Liver (tissue), 9 donors: ENCODE results near the gene CES4A. TPM values are rescaled to one million over a fixed set of nuclear protein-coding genes. Genes with fewer than 3 reads are reported as not detected.

ENCODE experiments used
- DNase-seq: peaks from one replicate; pipeline ENCODE4 v3.0.0-alpha.2; 2017; ENCODE audit warnings: low spot score
- H3K27ac ChIP-seq, 2 donors: one replicate each; pipeline ENCODE4 v1.7.0; 2013; ENCODE audit warnings: inconsistent platforms in 2 of 2, low read length in 2 of 2, control low read depth in 1 of 2, low read depth in 1 of 2, mild to moderate bottlenecking in 1 of 2
- H3K27me3 ChIP-seq, 4 donors: one replicate each; pipeline versions ENCODE4 v1.6.1 to v1.7.0; 2013; ENCODE audit warnings: low read length in 3 of 4, inconsistent platforms in 1 of 4, mild to moderate bottlenecking in 1 of 4, moderate library complexity in 1 of 4; ENCODE audit not compliant: control insufficient read depth in 4 of 4, insufficient read depth in 4 of 4
- H3K36me3 ChIP-seq, 4 donors: one replicate each; pipeline versions ENCODE4 v1.6.1 to v1.7.0; 2013; ENCODE audit warnings: low read length in 3 of 4, mild to moderate bottlenecking in 3 of 4, low read depth in 1 of 4, moderate library complexity in 1 of 4; ENCODE audit not compliant: control insufficient read depth in 4 of 4, insufficient read depth in 3 of 4
- H3K4me1 ChIP-seq, 4 donors: one replicate each; pipeline versions ENCODE4 v1.6.1 to v1.7.0; 2013; ENCODE audit warnings: low read length in 3 of 4, mild to moderate bottlenecking in 3 of 4, moderate library complexity in 1 of 4; ENCODE audit not compliant: control insufficient read depth in 4 of 4, insufficient read depth in 4 of 4
- H3K4me3 ChIP-seq, 3 donors: one replicate each; pipeline versions ENCODE4 v1.6.1 to v1.7.0; 2013; ENCODE audit warnings: low read length in 3 of 3, control low read depth in 1 of 3, low read depth in 1 of 3, mild to moderate bottlenecking in 1 of 3
- H3K9ac ChIP-seq, 2 donors: one replicate each; pipeline ENCODE4 v1.7.0; 2013; ENCODE audit warnings: low read length in 2 of 2, mild to moderate bottlenecking in 2 of 2, moderate library complexity in 2 of 2, control low read depth in 1 of 2, low read depth in 1 of 2
- H3K9me3 ChIP-seq, 4 donors: one replicate each; pipeline versions ENCODE4 v1.6.1 to v1.7.0; 2013; ENCODE audit warnings: low read length in 3 of 4; ENCODE audit not compliant: control insufficient read depth in 4 of 4
- EGR1 ChIP-seq, 2 donors: IDR thresholded peaks; 2 replicates each; pipeline ENCODE4 v1.6.1; 2016 to 2018; ENCODE audit warnings: antibody characterized with exemption in 2 of 2, low read depth in 2 of 2
- FOXA1 ChIP-seq: IDR thresholded peaks from 2 replicates; pipeline ENCODE4 v1.6.1; 2016; ENCODE audit warnings: antibody characterized with exemption
- FOXA2 ChIP-seq: IDR thresholded peaks from 2 replicates; pipeline ENCODE4 v1.6.1; 2016; ENCODE audit warnings: antibody characterized with exemption
- GABPA ChIP-seq, 2 donors: IDR thresholded peaks in 1 of 2; conservative IDR thresholded peaks in 1 of 2; 2 replicates each; pipeline ENCODE4 v1.6.1; 2016; ENCODE audit warnings: antibody characterized with exemption in 2 of 2, mild to moderate bottlenecking in 1 of 2, moderate library complexity in 1 of 2
- HNF4A ChIP-seq, 2 donors: conservative IDR thresholded peaks; 2 replicates each; pipeline ENCODE4 v1.6.1; 2016; ENCODE audit warnings: antibody characterized with exemption in 2 of 2, mild to moderate bottlenecking in 2 of 2
- HNF4G ChIP-seq: IDR thresholded peaks from 2 replicates; pipeline ENCODE4 v1.6.1; 2016; ENCODE audit warnings: antibody characterized with exemption
- JUND ChIP-seq, 2 donors: IDR thresholded peaks; 2 replicates each; pipeline ENCODE4 v1.6.1; 2016; ENCODE audit warnings: antibody characterized with exemption in 2 of 2
- MAX ChIP-seq: IDR thresholded peaks from 2 replicates; pipeline ENCODE4 v1.6.1; 2016; ENCODE audit warnings: antibody characterized with exemption
- NR2F2 ChIP-seq: IDR thresholded peaks from 2 replicates; pipeline ENCODE4 v1.6.1; 2016; ENCODE audit warnings: antibody characterized with exemption
- RAD21 ChIP-seq, 2 donors: IDR thresholded peaks; 2 replicates each; pipeline ENCODE4 v1.6.1; 2016; ENCODE audit warnings: antibody characterized with exemption in 2 of 2, mild to moderate bottlenecking in 2 of 2
- REST ChIP-seq: IDR thresholded peaks from 2 replicates; pipeline ENCODE4 v1.6.1; 2016; ENCODE audit warnings: antibody characterized with exemption, mild to moderate bottlenecking
- RXRA ChIP-seq, 2 donors: IDR thresholded peaks; 2 replicates each; pipeline ENCODE4 v1.6.1; 2017 to 2018; ENCODE audit warnings: antibody characterized with exemption in 2 of 2, mild to moderate bottlenecking in 1 of 2
- SP1 ChIP-seq: IDR thresholded peaks from 2 replicates; pipeline ENCODE4 v1.6.1; 2018; ENCODE audit warnings: antibody characterized with exemption, mild to moderate bottlenecking
- TAF1 ChIP-seq: conservative IDR thresholded peaks from 2 replicates; pipeline ENCODE4 v1.6.1; 2016; ENCODE audit warnings: antibody characterized with exemption, mild to moderate bottlenecking
- YY1 ChIP-seq: IDR thresholded peaks from 2 replicates; pipeline ENCODE4 v1.6.1; 2016; ENCODE audit warnings: antibody characterized with exemption, mild to moderate bottlenecking
- WGBS: extraction: QIAGEN DNeasy Blood & Tissue Kit; methylation state at CpG from one replicate; pipeline ENCODE4 v1.1.7; 2013; 5-methylcytosine and 5-hydroxymethylcytosine counted together
- polyA plus RNA-seq, 2 donors: library from polyadenylated mRNA; stranded (reverse) in 1 of 2; unstranded in 1 of 2; fragments of 200-250 nt in 1 of 2; fragments of >200 nt in 1 of 2; fragmentation: Nextera tagmentation in 1 of 2; extraction: Ambion mirVana in 1 of 2; gene quantifications; one replicate each; pipeline versions ENCODE4 v1.2.1 to v1.2.3, GENCODE V29; 2013 to 2015
- total RNA-seq, 2 donors: library from RNA; depleted of rRNA; stranded (reverse); fragments of >200 nt; gene quantifications; one replicate each; pipeline ENCODE4 v1.2.3, GENCODE V29; 2014
- TF ChIP-seq, protein P1 (sequence below): IDR thresholded peaks from 2 replicates; pipeline ENCODE4 v1.6.1; 2016; ENCODE audit warnings: antibody characterized with exemption
- TF ChIP-seq, protein P2 (sequence below): fragments of 150-350 bp; IDR thresholded peaks from 2 replicates; pipeline ENCODE4 v1.5.1; 2017; ENCODE audit warnings: improper control_type of control experiment, low read depth, low read length; ENCODE audit not compliant: missing input control
- donor health status: healthy.
- donor health status: healthy.
- donor health status: healthy.
- donor health status: healthy.
- donor health status: healthy.

CES4A gene
- total and polyA plus RNA-seq, 4 donors, result 1.6 to 20.5 (median 11.3) TPM

DNA sequence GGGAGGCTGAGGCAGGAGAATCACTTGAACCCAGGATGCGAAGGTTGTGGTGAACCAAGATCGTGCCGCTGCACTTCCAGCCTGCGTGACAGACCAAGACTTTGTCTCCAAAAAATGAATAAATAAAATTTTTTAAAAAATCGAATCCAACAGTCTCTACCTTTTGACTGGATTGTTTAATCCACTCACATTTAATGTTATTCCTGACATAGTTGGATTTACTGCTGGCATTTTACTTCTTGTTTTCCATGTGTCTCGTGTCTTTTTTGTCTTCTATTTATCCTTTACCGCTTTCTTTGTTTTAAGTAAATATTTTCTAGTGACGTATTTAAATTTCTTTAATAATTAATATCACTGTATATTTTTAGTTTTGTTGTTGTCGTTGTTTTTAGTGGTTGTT, 5.4 kb upstream of the CES4A start (continued):
- TF ChIP-seq, protein P1, sequence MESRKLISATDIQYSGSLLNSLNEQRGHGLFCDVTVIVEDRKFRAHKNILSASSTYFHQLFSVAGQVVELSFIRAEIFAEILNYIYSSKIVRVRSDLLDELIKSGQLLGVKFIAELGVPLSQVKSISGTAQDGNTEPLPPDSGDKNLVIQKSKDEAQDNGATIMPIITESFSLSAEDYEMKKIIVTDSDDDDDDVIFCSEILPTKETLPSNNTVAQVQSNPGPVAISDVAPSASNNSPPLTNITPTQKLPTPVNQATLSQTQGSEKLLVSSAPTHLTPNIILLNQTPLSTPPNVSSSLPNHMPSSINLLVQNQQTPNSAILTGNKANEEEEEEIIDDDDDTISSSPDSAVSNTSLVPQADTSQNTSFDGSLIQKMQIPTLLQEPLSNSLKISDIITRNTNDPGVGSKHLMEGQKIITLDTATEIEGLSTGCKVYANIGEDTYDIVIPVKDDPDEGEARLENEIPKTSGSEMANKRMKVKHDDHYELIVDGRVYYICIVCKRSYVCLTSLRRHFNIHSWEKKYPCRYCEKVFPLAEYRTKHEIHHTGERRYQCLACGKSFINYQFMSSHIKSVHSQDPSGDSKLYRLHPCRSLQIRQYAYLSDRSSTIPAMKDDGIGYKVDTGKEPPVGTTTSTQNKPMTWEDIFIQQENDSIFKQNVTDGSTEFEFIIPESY, result no peak
- TF ChIP-seq JUND (IDR thresholded peaks at IDR 0.05), result no peak
- TF ChIP-seq FOXA2, result no peak
- no peak for TF ChIP-seq SP1
- TF ChIP-seq HNF4G, result no peak

DNA sequence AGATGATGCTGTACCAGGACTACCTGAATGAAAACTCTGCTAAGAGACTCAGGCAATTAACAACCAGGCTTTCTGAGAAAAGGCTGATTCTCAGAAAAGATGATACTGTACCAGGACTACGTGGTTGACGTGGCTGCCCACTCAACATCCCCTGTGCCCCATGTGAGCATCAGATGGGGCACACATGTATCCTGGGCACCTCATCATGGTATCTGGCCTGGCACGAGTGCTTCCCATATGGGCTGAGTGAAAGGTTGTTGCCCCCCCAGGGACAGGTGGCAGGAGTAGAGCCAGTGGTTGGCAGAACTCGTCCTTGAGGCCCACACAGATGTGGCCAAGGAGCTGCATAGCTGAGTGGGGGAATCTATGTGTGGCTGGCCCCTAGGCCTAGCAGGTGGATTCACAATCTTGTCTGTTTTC, 3.5 kb upstream of the CES4A start:
- Histone ChIP-seq H3K36me3 (no peaks in the 10 kb centered on the region), H3K27ac (no peak overlapping the region), H3K4me3 (no peak overlapping the region), H3K27me3 (no peaks in the 10 kb centered on the region), H3K9ac (no peak overlapping the region), H3K4me1 (peaks cover 6 to 12% (median 9%) of the 10 kb centered on the region in 4 donors), H3K9me3 (no peaks in the 10 kb centered on the region)
- DNase-seq, result no peak
- WGBS, result 89% methylated on average over 4 of the region's 4 CpGs
- no peak for TF ChIP-seq FOXA1
- no peak for TF ChIP-seq EGR1 (IDR thresholded peaks at IDR 0.05; ENCODE audit: low read depth in 2 of 2)
- no peak for TF ChIP-seq RAD21 (IDR thresholded peaks at IDR 0.05)
- no peak for TF ChIP-seq TAF1
- TF ChIP-seq, protein P1, result no peak
- TF ChIP-seq YY1, result no peak
- no peak for TF ChIP-seq HNF4G
- no peak for TF ChIP-seq REST
- TF ChIP-seq HNF4A (conservative IDR thresholded peaks at IDR 0.05), result no peak

GRCh38 chr16:66986559-66986958, 1.8 kb upstream of the CES4A start:
- DNase-seq, result no peak
- WGBS, result 97% methylated on average over 6 of the region's 6 CpGs
- Histone ChIP-seq H3K27ac (no peak overlapping the region), H3K4me3 (no peak overlapping the region), H3K9ac (no peak overlapping the region), H3K9me3 (no peaks in the 10 kb centered on the region), H3K4me1 (peaks cover 6 to 12% (median 9%) of the 10 kb centered on the region in 4 donors), H3K27me3 (no peaks in the 10 kb centered on the region), H3K36me3 (no peaks in the 10 kb centered on the region)
- TF ChIP-seq EGR1 (IDR thresholded peaks at IDR 0.05; ENCODE audit: low read depth in 2 of 2) (no peak), GABPA (IDR thresholded peaks at IDR 0.05 in 1 of 2, conservative IDR thresholded peaks at IDR 0.05 in 1 of 2) (no peak), JUND (IDR thresholded peaks at IDR 0.05) (no peak), HNF4A (conservative IDR thresholded peaks at IDR 0.05) (no peak), SP1 (no peak), NR2F2 (no peak), FOXA2 (no peak), TAF1 (no peak), HNF4G (no peak), YY1 (no peak), RXRA (IDR thresholded peaks at IDR 0.05) (no peak), RAD21 (IDR thresholded peaks at IDR 0.05) (no peak), MAX (no peak)
- TF ChIP-seq, protein P2, sequence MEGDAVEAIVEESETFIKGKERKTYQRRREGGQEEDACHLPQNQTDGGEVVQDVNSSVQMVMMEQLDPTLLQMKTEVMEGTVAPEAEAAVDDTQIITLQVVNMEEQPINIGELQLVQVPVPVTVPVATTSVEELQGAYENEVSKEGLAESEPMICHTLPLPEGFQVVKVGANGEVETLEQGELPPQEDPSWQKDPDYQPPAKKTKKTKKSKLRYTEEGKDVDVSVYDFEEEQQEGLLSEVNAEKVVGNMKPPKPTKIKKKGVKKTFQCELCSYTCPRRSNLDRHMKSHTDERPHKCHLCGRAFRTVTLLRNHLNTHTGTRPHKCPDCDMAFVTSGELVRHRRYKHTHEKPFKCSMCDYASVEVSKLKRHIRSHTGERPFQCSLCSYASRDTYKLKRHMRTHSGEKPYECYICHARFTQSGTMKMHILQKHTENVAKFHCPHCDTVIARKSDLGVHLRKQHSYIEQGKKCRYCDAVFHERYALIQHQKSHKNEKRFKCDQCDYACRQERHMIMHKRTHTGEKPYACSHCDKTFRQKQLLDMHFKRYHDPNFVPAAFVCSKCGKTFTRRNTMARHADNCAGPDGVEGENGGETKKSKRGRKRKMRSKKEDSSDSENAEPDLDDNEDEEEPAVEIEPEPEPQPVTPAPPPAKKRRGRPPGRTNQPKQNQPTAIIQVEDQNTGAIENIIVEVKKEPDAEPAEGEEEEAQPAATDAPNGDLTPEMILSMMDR, result no peak
